D721Med (cell line): Measurements from ENCODE around the gene MOK.

ENCODE experiments used
- DNase-seq: peaks from one replicate; pipeline ENCODE4 v3.0.0; 2011; ENCODE audit warnings: low spot score; ENCODE audit not compliant: insufficient read length
- FAIRE-seq: peaks from 2 replicates; lab custom pipeline; 2011; peaks lifted over from hg19 to GRCh38; lab: Jason Lieb, UNC
- TF ChIP-seq, protein P1 (sequence below): IDR thresholded peaks from 2 replicates; pipeline ENCODE4 v1.5.1; 2012; ENCODE audit warnings: mild to moderate bottlenecking, control low read depth; ENCODE audit not compliant: insufficient read depth; ENCODE audit errors: missing control alignments

Gene MOK

DNA sequence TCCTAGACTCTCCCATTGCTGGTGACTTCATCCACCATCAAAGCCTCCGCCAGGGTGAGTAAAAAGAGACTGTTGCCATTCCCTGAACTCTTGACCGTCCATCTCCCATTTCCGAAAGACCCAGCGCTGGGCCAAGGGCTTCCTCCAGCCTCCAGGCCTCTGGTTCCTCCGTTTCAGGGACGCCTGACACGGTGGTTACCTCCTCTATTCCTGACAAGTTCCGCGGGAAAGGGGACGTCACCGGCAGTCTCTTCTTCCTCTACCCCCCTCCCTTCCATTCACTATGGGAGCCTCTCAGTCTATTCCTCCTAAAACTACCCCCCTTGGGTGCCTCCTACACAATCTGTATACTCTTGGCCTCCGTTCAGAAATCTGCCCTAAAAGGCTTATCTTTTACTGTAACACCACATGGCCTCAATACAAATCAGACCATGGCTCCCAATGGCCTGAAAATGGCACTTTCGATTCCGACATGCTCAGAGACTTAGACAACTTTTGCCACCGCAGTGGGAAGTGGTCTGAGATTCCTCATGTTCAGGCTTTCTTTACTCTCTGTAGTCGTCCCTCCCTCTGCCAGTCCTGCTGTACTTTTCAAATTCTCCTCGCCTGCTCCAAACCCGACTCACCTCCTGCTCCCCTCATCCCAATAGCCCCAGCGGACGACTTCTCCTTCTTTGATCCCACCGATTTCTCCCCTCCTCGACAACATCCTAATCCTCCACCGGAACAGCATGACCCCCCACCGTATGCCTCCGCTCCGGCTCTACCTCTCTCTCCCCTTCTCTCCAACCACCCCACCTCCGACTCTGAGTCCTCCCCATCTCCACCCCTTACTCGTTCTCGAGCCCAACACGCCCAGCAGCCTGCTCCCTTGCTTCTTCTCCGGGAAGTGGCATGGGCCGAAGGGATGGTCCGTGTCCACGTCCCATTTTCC, 70.4 kb downstream of the MOK start:
- FAIRE-seq = no peak
- TF ChIP-seq, protein P1, sequence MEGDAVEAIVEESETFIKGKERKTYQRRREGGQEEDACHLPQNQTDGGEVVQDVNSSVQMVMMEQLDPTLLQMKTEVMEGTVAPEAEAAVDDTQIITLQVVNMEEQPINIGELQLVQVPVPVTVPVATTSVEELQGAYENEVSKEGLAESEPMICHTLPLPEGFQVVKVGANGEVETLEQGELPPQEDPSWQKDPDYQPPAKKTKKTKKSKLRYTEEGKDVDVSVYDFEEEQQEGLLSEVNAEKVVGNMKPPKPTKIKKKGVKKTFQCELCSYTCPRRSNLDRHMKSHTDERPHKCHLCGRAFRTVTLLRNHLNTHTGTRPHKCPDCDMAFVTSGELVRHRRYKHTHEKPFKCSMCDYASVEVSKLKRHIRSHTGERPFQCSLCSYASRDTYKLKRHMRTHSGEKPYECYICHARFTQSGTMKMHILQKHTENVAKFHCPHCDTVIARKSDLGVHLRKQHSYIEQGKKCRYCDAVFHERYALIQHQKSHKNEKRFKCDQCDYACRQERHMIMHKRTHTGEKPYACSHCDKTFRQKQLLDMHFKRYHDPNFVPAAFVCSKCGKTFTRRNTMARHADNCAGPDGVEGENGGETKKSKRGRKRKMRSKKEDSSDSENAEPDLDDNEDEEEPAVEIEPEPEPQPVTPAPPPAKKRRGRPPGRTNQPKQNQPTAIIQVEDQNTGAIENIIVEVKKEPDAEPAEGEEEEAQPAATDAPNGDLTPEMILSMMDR = no peak
- no peak for DNase-seq

DNA sequence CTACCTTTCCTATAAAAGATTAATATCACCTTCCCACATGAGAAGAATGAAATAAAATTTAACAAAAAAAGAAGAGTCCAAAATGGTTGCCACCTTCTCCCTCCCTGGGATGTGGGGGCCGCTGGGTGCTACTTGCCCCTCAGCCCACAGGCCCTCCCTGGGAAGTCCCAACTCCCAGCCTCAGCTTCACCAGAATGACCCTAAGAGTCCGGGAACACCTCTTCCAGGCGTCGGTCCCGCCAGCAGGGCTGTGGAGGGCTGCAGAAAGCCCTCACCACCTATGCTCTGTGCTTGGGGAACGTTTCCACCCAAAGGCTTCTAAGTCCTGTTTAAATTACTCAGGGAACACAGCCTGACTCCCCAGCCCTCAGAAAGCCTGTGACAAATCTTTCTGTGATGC, 71.9 kb downstream of the MOK start:
- no peak for DNase-seq
- FAIRE-seq = no peak
- TF ChIP-seq, protein P1 = no peak

DNA sequence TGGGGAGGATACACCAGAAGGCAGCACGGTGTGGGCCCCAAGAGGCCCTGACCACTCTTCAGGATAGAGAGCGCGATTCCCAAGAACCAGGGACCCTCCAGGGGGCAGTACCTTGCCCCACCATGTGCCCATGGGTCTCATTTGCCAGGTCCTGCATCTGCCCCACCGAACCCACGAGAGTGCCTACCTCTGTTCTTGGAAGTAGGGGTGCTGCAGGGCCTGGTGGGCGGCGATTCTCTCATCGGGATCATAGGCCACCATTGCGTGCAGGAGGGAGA, 72.7 kb downstream of the MOK start:
- TF ChIP-seq, protein P1 = no peak
- DNase-seq (no peak), FAIRE-seq (no peak)

DNA sequence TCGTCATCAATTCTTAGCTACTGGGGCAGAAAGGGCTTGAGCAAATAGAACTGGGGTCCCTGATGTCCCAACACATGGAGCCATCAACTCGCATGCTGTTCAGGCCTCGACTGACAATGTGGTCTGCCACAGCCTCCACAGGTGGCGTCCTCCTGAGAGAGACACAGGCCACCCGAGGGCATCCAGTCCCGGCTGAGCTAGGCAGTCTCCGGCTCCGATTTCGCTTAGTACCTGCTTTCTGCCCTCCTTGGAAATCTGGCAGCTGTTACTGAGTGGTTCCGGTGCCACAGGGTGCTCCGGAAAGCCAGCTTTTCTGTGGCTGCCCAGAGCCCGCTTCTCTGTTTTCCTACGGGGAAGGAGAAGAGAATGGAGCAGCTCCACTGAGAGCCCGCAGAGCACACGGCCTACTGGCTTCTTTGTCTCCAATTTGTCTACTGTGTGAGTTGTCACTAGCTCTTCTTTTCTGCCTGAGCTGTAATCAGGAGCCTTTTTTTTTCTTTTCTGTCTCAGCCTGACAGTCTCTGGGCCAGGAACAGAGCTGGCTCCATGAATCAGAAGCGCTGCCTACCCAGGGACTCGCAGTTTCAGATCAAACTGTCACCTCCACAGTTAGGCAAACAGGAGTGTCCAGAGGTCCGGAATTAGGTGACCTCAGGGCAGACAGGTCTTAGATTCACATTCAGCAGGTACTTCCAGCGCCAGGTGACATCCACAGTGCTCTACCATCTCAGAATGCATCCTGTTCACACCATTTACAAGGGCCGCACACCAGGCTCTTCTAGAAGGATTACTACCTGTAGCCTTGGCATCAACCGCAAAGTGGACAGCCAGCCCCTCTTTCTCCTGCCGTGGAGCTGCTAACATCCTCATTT, 73.3 kb downstream of the MOK start:
- DNase-seq (no peak), FAIRE-seq (no peak)
- TF ChIP-seq, protein P1 = no peak

DNA sequence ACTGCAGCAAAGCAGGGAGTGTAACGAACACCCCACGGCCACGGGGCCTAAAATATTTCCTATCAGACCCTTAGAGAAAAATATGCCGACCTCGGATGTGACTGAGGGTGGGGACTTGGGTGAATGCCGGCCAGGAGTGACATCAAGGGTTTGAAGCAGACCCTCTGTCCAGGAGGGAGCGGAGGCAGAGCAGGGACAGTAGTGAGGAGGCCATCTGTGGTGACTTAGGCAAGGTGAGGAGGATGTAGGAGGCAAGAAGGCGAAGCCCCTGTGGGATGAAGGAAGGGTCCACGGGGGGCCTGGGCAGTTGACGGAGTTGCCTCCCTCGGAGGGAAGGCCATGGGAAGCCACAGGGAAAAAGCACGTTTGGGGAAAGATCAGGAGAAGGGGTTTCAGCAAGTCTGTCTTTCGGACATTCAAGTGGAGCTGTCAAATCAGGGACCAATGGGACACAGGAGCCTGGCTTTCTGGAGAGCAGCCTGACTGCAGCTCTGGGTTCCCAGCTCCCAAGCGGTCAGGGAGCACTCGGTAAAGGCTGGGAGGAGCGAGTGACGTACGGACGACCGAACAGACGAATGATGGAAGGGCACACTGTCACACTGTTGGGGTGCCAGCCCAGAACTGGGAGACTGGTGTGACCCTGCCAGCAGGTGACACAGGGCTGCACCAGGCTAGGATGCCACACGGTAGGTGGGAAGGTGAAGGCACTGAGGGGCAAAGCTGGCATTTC, 74.3 kb downstream of the MOK start:
- FAIRE-seq (no peak), DNase-seq (no peak)
- TF ChIP-seq, protein P1 = no peak

DNA sequence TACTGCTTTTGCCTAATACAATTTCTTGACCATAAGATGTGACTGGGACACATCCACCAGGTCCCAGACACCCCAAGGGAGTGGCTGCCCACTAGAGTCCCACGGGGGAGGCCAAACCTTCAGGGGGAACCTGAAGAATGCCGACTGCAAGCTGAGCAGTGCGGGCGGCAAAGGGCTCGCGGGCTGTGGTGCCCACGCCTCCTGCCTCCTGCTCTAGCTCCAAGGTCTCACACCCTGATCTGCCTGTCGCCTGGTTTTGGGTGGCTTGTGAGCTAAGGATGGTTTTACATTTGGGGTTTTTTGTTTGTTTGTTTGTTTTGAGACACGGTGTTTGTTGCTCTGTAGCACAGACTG, 75.2 kb downstream of the MOK start:
- TF ChIP-seq, protein P1 = no peak
- DNase-seq = no peak
- FAIRE-seq = no peak
